PC-9 (cell line): ENCODE results near the gene ACP6.

Experiments
- EZH2 ChIP-seq: fragments of 200-600 bp; sonication (generic); IDR thresholded peaks from 2 replicates; pipeline ENCODE4 v1.8.0; 2017; ENCODE audit warnings: antibody characterized with exemption, low read depth
- TF ChIP-seq, protein P1 (sequence below): fragments of 200-600 bp; sonication (generic); conservative IDR thresholded peaks from 2 replicates; pipeline ENCODE4 v1.6.1; 2017; ENCODE audit warnings: mixed run types, antibody characterized with exemption, mild to moderate bottlenecking, moderate library complexity

DNA sequence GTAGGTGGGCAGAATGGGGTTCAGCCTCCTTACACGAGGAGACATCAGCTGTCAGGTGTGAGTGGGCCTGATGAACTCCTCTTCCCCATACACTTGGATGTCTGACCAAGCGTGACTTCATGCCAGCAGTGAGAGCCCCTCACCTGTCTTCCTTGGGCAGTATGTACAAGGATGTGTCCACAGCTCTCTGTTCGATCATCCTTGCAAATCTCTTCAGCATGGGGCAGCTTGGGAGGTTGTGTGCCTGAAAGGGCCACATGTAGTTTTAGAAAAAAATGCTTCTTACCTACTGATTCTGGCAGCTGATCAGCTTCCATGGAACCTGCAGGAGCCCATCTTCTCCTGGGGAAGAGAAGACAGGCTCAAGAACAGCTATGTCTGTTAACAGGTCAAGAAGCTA lies 18.0 kb downstream of the ACP6 start:
- TF ChIP-seq, protein P1, sequence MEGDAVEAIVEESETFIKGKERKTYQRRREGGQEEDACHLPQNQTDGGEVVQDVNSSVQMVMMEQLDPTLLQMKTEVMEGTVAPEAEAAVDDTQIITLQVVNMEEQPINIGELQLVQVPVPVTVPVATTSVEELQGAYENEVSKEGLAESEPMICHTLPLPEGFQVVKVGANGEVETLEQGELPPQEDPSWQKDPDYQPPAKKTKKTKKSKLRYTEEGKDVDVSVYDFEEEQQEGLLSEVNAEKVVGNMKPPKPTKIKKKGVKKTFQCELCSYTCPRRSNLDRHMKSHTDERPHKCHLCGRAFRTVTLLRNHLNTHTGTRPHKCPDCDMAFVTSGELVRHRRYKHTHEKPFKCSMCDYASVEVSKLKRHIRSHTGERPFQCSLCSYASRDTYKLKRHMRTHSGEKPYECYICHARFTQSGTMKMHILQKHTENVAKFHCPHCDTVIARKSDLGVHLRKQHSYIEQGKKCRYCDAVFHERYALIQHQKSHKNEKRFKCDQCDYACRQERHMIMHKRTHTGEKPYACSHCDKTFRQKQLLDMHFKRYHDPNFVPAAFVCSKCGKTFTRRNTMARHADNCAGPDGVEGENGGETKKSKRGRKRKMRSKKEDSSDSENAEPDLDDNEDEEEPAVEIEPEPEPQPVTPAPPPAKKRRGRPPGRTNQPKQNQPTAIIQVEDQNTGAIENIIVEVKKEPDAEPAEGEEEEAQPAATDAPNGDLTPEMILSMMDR, result no peak
- TF ChIP-seq EZH2, result no peak
